Stimulated activated effector memory CD8-positive, alpha-beta T cell treated with anti-CD3 and anti-CD28 coated beads, Interleukin-12 subunit alpha, Interleukin-12 subunit beta, amount 100 ng/mL, for 72 hours (primary cell): Measurements from ENCODE around the gene LRRC74A.
A peak's percentile ranks its signal among the peaks of the same experiment; 100 is the strongest.

Experiments used
- ATAC-seq: fragments of 150-1000 bp; cut with Tn5 transposase; 2 replicates; pipeline ENCODE4 v1.10.0; 2021
- DNase-seq, 2 donors: peaks; one replicate each; pipeline ENCODE4 v3.0.0; 2021 to 2022; ENCODE audit warnings: low spot score in 2 of 2
- H3K27ac Mint-ChIP-seq: one replicate; pipeline ENCODE4 v1.8.0; 2022; ENCODE audit warnings: mild to moderate bottlenecking, mixed read lengths
- H3K36me3 Mint-ChIP-seq: one replicate; pipeline ENCODE4 v1.8.0; 2022; ENCODE audit warnings: mild to moderate bottlenecking, mixed read lengths
- H3K4me1 Mint-ChIP-seq: one replicate; pipeline ENCODE4 v1.8.0; 2022; ENCODE audit warnings: mixed read lengths
- H3K4me3 Mint-ChIP-seq: one replicate; pipeline ENCODE4 v1.8.0; 2022; ENCODE audit warnings: mild to moderate bottlenecking, mixed read lengths
- H3K9me3 Mint-ChIP-seq: one replicate; pipeline ENCODE4 v1.8.0; 2022; ENCODE audit warnings: mixed read lengths

Gene LRRC74A

DNA sequence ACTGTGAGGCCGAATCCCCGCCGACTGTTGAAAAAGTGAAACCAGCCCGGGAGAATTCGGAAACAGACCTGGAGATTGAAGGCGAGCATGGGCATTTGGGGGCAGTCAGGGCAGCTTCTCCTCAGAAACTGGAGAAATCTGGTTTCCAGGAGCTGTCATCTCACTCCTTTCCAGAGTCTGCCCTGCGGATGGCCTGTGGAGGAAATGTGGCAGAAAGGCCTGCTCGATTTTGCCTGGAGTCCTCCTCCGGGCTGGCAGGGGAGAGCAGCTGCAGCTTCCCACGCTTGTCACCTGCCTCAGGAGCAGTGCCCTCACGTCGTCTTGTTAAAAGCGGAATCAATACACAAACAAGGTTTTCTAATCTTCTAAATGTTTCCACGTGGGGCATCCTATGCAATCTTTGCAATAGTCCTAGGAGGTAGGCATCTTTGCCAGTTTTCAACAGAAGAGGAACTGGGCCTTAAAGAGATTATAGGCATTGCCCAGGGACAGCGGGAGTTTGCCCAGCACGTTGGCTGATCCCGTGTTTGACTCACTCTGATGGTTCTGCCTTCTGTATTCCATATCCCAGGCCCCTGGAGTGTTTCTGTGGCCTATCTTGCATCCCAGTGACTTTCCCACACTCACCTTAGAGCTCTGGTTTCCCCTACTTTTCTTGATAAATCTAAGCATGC, 2.3 kb downstream of the LRRC74A start:
- ATAC-seq (no peak), DNase-seq (no peak)
- no peak overlapping the region for H3K27ac Mint-ChIP-seq
- H3K4me3 Mint-ChIP-seq = no peak overlapping the region
- H3K36me3 Mint-ChIP-seq = no peaks in the 10 kb centered on the region
- no peaks in the 10 kb centered on the region for H3K4me1 Mint-ChIP-seq
- H3K9me3 Mint-ChIP-seq = no peaks in the 10 kb centered on the region

DNA sequence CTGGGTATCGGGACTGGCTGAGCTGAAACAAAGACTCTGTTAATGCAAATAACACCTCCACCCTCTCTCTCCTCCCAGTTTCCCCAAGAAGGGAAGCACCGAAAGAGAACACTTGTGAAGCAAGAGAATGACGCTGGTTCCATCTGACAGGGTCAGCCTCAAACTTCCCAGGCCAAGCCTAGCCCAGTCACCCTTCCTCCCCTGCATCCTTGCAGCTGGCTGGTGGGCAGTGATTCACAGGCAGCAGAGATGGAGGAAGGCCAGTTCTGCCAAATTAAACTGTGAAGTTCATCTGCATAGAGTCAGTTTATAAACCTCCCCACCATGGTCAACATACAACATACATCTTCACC, 2.8 kb downstream of the LRRC74A start:
- H3K36me3 Mint-ChIP-seq = no peaks in the 10 kb centered on the region
- no peak overlapping the region for H3K27ac Mint-ChIP-seq
- H3K4me3 Mint-ChIP-seq = no peak overlapping the region
- DNase-seq (no peak), ATAC-seq (no peak)
- no peaks in the 10 kb centered on the region for H3K4me1 Mint-ChIP-seq
- H3K9me3 Mint-ChIP-seq = no peaks in the 10 kb centered on the region

DNA sequence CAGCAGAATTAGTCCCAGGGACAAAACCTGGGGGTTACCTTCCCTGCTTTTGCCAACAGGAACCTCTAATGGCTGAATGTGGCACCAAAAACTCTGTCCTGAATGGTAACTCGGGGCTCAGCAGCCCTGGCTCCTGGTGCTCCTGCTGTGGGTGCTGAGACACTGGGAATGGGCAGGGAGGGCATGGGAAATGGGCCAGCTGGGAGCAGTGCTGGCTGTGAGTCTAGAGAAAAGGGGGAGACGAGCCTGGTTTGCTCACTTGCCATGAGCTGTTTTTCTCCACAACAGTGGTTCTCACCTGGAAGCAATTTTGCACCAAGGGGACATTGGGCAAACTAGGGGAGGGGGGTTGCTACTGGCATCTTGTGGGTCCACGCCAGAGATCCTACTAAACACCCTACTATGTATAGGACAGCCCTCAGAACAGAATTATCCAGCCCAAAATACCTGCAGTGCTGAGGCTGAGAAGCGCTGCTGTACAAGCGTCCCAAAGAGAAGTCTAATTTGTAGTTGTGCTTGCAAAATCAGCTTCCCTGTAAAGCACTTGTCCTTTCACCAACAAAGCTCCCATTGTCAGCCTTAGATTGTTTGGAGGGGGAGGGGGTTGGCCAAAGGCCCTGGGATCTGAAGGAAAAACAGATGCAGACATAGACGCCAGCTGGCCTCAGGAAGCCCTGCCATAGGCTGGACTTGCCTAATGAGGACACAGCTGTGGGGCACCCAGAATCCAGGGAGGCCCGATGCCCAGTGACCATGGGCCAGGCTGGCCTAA, 3.6 kb downstream of the LRRC74A start:
- DNase-seq = no peak
- Mint-ChIP-seq H3K4me3 (no peak overlapping the region), H3K4me1 (no peaks in the 10 kb centered on the region), H3K27ac (no peak overlapping the region), H3K9me3 (no peaks in the 10 kb centered on the region), H3K36me3 (no peaks in the 10 kb centered on the region)
- ATAC-seq = no peak

GRCh38 chr14:76830556-76830955, 4.3 kb downstream of the LRRC74A start:
- Mint-ChIP-seq H3K4me1 (no peaks in the 10 kb centered on the region), H3K27ac (no peak overlapping the region), H3K9me3 (no peaks in the 10 kb centered on the region), H3K4me3 (no peak overlapping the region), H3K36me3 (no peaks in the 10 kb centered on the region)
- DNase-seq (no peak), ATAC-seq (no peak)

DNA sequence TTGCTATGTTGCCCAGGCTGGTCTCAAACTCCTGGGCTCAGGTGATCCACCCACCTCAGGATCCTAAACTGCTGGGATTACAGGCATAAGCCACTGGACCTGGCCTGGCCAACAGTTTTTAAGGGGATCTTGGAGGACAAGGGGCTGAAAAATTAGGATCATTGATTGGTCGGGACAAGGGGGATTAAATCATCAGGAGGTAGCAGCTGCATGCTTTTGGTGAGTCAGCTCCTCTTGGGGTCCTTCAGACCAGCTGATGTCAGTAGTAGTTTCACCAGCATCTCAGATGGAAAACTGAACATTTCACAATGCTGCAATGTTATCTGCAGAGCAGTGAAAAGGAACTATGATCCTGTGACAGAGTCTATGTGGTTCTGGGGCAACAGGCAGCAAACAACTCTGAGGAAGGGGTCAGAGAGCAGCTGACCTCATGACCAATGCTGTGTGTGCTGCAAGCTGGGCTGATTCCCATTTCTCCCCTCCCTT, 6.3 kb downstream of the LRRC74A start:
- DNase-seq = no peak
- H3K9me3 Mint-ChIP-seq = no peaks in the 10 kb centered on the region
- no peaks in the 10 kb centered on the region for H3K36me3 Mint-ChIP-seq
- no peak overlapping the region for H3K27ac Mint-ChIP-seq
- no peaks in the 10 kb centered on the region for H3K4me1 Mint-ChIP-seq
- no peak for ATAC-seq
- no peak overlapping the region for H3K4me3 Mint-ChIP-seq

DNA sequence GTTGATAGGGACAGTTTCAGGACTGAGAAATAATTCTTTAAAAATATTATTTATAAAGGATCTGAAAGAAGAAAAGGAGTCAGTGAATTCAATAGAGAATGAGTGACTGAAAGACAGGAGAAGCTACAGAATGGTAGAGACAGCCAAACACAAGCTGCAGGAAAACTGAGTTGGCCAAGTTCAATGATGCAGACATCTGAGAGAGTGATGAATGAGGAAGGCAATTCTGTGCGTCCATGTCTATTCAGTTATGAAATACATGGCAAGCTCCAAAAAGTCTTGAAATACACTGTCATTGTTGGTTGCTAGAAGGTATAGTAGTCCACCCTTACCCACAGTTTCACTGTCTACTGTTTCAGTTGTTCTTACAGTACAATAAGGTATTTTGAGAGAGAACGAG, 6.8 kb downstream of the LRRC74A start:
- Mint-ChIP-seq H3K27ac (no peak overlapping the region), H3K4me3 (no peak overlapping the region), H3K9me3 (no peaks in the 10 kb centered on the region), H3K36me3 (no peaks in the 10 kb centered on the region), H3K4me1 (no peaks in the 10 kb centered on the region)
- DNase-seq (no peak), ATAC-seq (no peak)

- H3K4me3 Mint-ChIP-seq = no peak overlapping the region
- no peak overlapping the region for H3K27ac Mint-ChIP-seq
Observed at GRCh38 chr14:76834241-76834661, 8.0 kb downstream of the LRRC74A start.

GRCh38 chr14:76836029-76836630, 9.9 kb downstream of the LRRC74A start:
- no peaks in the 10 kb centered on the region for H3K36me3 Mint-ChIP-seq
- H3K4me3 Mint-ChIP-seq = no peak overlapping the region
- ATAC-seq = no peak
- H3K9me3 Mint-ChIP-seq = no peaks in the 10 kb centered on the region
- no peak overlapping the region for H3K27ac Mint-ChIP-seq
- no peak for DNase-seq
- H3K4me1 Mint-ChIP-seq = no peaks in the 10 kb centered on the region

More at GRCh38 chr14:76834241-76834661, 8.0 kb downstream of the LRRC74A start:
- ATAC-seq = no peak
- no peak for DNase-seq
- no peaks in the 10 kb centered on the region for H3K9me3 Mint-ChIP-seq
- no peaks in the 10 kb centered on the region for H3K4me1 Mint-ChIP-seq
- H3K36me3 Mint-ChIP-seq = no peaks in the 10 kb centered on the region

- no peak for DNase-seq
- Mint-ChIP-seq H3K36me3 (no peaks in the 10 kb centered on the region), H3K27ac (no peak overlapping the region), H3K4me1 (no peaks in the 10 kb centered on the region), H3K9me3 (no peaks in the 10 kb centered on the region), H3K4me3 (no peak overlapping the region)
- ATAC-seq = no peak
Observed at GRCh38 chr14:76837524-76837923, 11.3 kb downstream of the LRRC74A start.

- Mint-ChIP-seq H3K9me3 (no peaks in the 10 kb centered on the region), H3K36me3 (no peaks in the 10 kb centered on the region), H3K27ac (no peak overlapping the region), H3K4me1 (peaks cover 5% of the 10 kb centered on the region), H3K4me3 (no peak overlapping the region)
- ATAC-seq = no peak
- no peak for DNase-seq
Observed at GRCh38 chr14:76842414-76842813, 16.2 kb downstream of the LRRC74A start.

DNA sequence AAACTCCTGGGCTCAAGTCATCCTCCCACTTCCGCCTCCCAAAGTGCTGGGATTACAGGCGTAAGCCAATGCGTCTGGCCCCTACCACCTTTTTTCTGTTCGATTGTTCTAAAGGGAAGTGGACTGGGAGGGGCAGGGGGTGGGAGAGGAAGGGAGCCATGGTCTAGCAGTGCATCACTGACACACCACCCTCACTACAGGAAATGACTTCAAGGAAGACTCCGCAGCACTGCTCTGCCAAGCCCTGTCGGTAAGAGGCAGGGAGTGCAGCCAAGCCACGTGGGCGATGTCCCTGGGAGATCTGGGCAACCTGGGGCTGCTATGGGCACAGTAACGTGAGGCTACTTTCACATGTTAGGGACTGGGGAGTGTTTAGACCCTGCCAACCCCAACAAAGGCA, 18.0 kb downstream of the LRRC74A start:
- H3K4me1 Mint-ChIP-seq = peaks cover 5% of the 10 kb centered on the region
- no peak overlapping the region for H3K4me3 Mint-ChIP-seq
- H3K9me3 Mint-ChIP-seq = no peaks in the 10 kb centered on the region
- DNase-seq = peak in 1 of 2 donors; percentile 56
- H3K36me3 Mint-ChIP-seq = peaks cover 6% of the 10 kb centered on the region
- peak; percentile 98 for ATAC-seq
- no peak overlapping the region for H3K27ac Mint-ChIP-seq

DNA sequence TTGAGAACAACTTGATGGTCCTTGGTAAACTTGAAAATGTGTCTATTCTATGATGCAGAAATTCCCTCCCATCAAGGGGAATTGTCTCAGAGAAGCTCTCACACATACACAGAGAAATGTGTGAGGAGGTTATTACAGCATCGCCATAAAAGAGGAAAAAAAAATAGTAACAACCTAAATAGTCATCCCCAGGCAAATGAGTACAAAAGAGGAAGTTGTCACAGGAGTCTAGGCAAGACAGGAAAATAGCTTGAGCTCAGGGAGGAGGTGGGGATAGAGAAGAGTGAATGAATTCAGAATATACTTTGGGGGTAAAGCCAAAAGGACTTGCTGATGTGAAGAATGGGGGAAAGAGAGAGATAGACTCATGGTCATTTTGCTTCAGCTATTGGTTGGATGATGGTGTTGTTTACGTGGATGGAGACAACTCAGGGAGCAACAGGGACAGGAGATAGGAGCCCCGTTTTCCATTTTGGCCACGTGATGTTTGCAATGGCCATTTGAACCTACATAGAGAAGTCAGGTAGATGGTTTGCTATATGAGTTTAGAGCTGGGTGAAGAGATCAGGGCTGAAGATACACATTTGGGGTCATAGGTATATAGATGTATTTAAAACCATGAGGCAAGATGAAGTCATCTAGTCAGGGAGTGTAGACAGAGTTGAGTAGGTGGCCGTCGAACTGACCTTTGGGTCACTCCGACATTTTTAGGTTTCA, 20.3 kb downstream of the LRRC74A start:
- ATAC-seq (no peak), DNase-seq (no peak)
- Mint-ChIP-seq H3K4me1 (peaks cover 5% of the 10 kb centered on the region), H3K36me3 (peaks cover 6% of the 10 kb centered on the region), H3K4me3 (no peak overlapping the region), H3K9me3 (no peaks in the 10 kb centered on the region), H3K27ac (no peak overlapping the region)

DNA sequence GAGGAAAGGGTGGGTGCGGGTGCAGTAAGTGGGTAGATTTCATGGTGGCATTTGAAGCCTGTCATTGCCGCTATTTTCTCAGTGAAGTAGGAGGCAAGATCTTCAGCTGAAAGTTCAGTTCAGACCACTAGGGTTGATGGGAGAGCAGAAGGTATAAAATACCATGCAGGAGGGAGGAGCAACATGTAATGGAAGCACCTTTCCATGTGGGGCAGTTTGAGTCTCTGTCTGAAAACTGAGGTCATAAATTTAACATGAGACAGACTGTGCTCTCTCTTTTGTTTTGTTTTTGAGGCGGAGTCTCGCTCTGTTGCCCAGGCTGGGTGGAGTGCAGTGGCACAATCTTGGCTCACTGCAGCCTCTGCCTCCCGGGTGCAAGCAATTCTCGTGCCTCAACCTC, 22.7 kb downstream of the LRRC74A start:
- no peak for ATAC-seq
- no peaks in the 10 kb centered on the region for H3K9me3 Mint-ChIP-seq
- H3K4me3 Mint-ChIP-seq = no peak overlapping the region
- peaks cover 5% of the 10 kb centered on the region for H3K4me1 Mint-ChIP-seq
- no peak overlapping the region for H3K27ac Mint-ChIP-seq
- H3K36me3 Mint-ChIP-seq = peaks cover 6% of the 10 kb centered on the region
- DNase-seq = no peak

DNA sequence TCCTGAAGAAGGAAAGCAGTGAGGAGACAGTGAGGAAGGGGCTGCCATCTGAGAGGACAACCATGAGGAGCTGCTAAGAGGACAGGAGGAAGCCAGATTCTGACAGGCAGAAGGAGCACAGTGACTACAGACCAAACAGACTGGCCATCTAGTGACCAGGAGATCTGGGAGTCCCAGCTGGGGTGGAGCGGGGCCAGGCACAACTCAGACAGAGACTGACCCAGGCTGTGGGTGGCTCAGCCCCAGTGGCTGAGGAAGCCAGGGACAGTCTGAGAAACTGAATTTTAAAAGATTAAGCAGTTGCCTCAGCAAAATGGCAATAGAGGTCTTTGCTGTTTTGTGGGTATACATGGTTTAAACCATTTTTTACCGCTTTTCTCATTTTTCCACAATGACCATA, 28.9 kb downstream of the LRRC74A start:
- DNase-seq = no peak
- H3K9me3 Mint-ChIP-seq = no peaks in the 10 kb centered on the region
- H3K4me1 Mint-ChIP-seq = no peaks in the 10 kb centered on the region
- H3K36me3 Mint-ChIP-seq = no peaks in the 10 kb centered on the region
- no peak overlapping the region for H3K4me3 Mint-ChIP-seq
- no peak overlapping the region for H3K27ac Mint-ChIP-seq
- no peak for ATAC-seq

DNA sequence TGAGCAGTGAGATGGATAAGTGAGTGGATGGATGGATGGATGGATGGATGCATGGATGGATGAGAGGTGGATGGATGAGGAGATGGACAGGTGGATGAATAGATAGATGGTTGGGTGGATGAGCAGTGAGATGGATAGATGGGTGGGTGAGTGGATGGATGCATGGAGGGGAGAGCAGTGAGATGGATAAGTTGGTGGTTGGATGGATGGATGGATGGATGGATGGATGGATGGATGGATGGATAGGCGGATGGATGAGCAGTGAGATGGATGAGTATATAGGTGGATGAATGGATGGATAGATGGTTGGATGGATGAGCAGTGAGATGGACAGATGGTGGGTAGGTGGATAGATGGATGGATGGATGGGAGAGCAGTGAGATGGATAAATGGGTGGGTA, 30.6 kb downstream of the LRRC74A start:
- Mint-ChIP-seq H3K4me3 (no peak overlapping the region), H3K27ac (no peak overlapping the region), H3K4me1 (no peaks in the 10 kb centered on the region), H3K36me3 (no peaks in the 10 kb centered on the region), H3K9me3 (no peaks in the 10 kb centered on the region)
- no peak for ATAC-seq
- DNase-seq = no peak
